OCI-LY3 (cell line): ENCODE measurements around the gene EPN3.

Source experiments
- H2AFZ ChIP-seq: fragments of 200-600, 300-600 bp; shearing (Covaris generic); 2 replicates; pipeline ENCODE4 v1.6.0; 2014; ENCODE audit warnings: antibody characterized with exemption, low read depth, low read length
- H3K27ac ChIP-seq: fragments of 200-600, 300-600 bp; sonication (generic); 2 replicates; pipeline ENCODE4 v1.5.1; 2014; ENCODE audit warnings: mild to moderate bottlenecking, low read length, moderate library complexity, mixed read lengths
- H3K27me3 ChIP-seq: fragments of 200-600, 300-600 bp; sonication (generic); 2 replicates; pipeline ENCODE4 v1.6.1; 2014; ENCODE audit warnings: low read depth, low read length, mixed read lengths
- H3K36me3 ChIP-seq: fragments of 200-600, 300-600 bp; sonication (generic); replicated peaks from 2 replicates; pipeline ENCODE3; 2014; ENCODE audit warnings: low read depth, low read length, mixed read lengths
- H3K4me1 ChIP-seq: fragments of 300-600, 200-600 bp; sonication (generic); 2 replicates; pipeline ENCODE4 v1.6.1; 2014; ENCODE audit warnings: low read length, mixed read lengths
- H3K4me2 ChIP-seq: fragments of 200-600, 300-600 bp; sonication (generic); 2 replicates; pipeline ENCODE4 v1.6.1; 2014; ENCODE audit warnings: low read length, mixed read lengths
- H3K4me3 ChIP-seq: fragments of 300-600, 200-600 bp; sonication (generic); 2 replicates; pipeline ENCODE4 v1.5.1; 2014; ENCODE audit warnings: antibody characterized with exemption, mild to moderate bottlenecking, low read length, moderate library complexity
- H3K79me2 ChIP-seq: fragments of 300-600, 200-600 bp; shearing (Covaris generic); 2 replicates; pipeline ENCODE4 v1.6.1; 2014; ENCODE audit warnings: mild to moderate bottlenecking, low read length, mixed read lengths
- H3K9ac ChIP-seq: fragments of 300-600, 200-600 bp; shearing (Covaris generic); 2 replicates; pipeline ENCODE4 v1.6.0; 2014; ENCODE audit warnings: mild to moderate bottlenecking, low read length, moderate library complexity
- H3K9me3 ChIP-seq: fragments of 200-600, 300-600 bp; shearing (Covaris generic); 2 replicates; pipeline ENCODE4 v1.6.1; 2014; ENCODE audit warnings: low read length, mixed read lengths; ENCODE audit not compliant: insufficient read depth
- H4K20me1 ChIP-seq: fragments of 200-600, 300-600 bp; sonication (generic); 2 replicates; pipeline ENCODE4 v1.6.1; 2016; ENCODE audit warnings: low read length, mixed read lengths; ENCODE audit not compliant: insufficient read depth
- CTCF ChIP-seq: fragments of 200-600, 300-600 bp; sonication (generic); IDR thresholded peaks from 2 replicates; pipeline ENCODE4 v1.5.1; 2014; ENCODE audit warnings: antibody characterized with exemption, low read length, low read depth
- EZH2phosphoT487 ChIP-seq: fragments of 200-600 bp; shearing (Covaris generic); IDR thresholded peaks from 2 replicates; pipeline ENCODE4 v1.6.1; 2018; ENCODE audit warnings: antibody characterized with exemption, mixed run types, low read depth

The EPN3 gene

GRCh38 chr17:50575581-50576210 lies 43.2 kb downstream of the EPN3 start:
- no peak for TF ChIP-seq CTCF
- no peak for TF ChIP-seq EZH2phosphoT487
- Histone ChIP-seq H3K9me3 (no peaks in the 10 kb centered on the region), H3K27me3 (peaks cover 30% of the 10 kb centered on the region)

GRCh38 chr17:50576864-50577263 lies 44.3 kb downstream of the EPN3 start:
- Histone ChIP-seq H3K27ac (no peak overlapping the region), H3K4me3 (no peak overlapping the region), H3K4me2 (no peak overlapping the region), H3K9me3 (no peaks in the 10 kb centered on the region), H3K27me3 (peaks cover 32% of the 10 kb centered on the region), H4K20me1 (no peaks in the 10 kb centered on the region), H3K4me1 (no peaks in the 10 kb centered on the region), H2AFZ (no peak overlapping the region), H3K36me3 (no peaks in the 10 kb centered on the region), H3K9ac (no peak overlapping the region), H3K79me2 (no peaks in the 10 kb centered on the region)
- TF ChIP-seq CTCF: no peak

More at GRCh38 chr17:50575581-50576210, 43.2 kb downstream of the EPN3 start:
- Histone ChIP-seq H3K4me2 (no peak overlapping the region), H3K79me2 (no peaks in the 10 kb centered on the region), H3K36me3 (no peaks in the 10 kb centered on the region), H3K27ac (no peak overlapping the region), H4K20me1 (no peaks in the 10 kb centered on the region), H3K4me1 (no peaks in the 10 kb centered on the region), H3K9ac (no peak overlapping the region), H2AFZ (no peak overlapping the region), H3K4me3 (no peak overlapping the region)

GRCh38 chr17:50577451-50577954 lies 45.0 kb downstream of the EPN3 start:
- no peaks in the 10 kb centered on the region for H3K79me2 ChIP-seq
- H2AFZ ChIP-seq: no peak overlapping the region
- H3K9ac ChIP-seq: no peak overlapping the region
- no peaks in the 10 kb centered on the region for H3K4me1 ChIP-seq
- no peaks in the 10 kb centered on the region for H3K36me3 ChIP-seq
- H3K9me3 ChIP-seq: no peaks in the 10 kb centered on the region
- no peaks in the 10 kb centered on the region for H4K20me1 ChIP-seq
- no peak overlapping the region for H3K4me3 ChIP-seq
- no peak overlapping the region for H3K27ac ChIP-seq
- H3K4me2 ChIP-seq: no peak overlapping the region
- H3K27me3 ChIP-seq: peaks cover 38% of the 10 kb centered on the region
- no peak for TF ChIP-seq EZH2phosphoT487
- no peak for TF ChIP-seq CTCF

GRCh38 chr17:50578173-50578572 lies 45.6 kb downstream of the EPN3 start:
- H3K27me3 ChIP-seq: peaks cover 44% of the 10 kb centered on the region
- H3K4me2 ChIP-seq: no peak overlapping the region
- no peaks in the 10 kb centered on the region for H3K36me3 ChIP-seq

More at GRCh38 chr17:50578173-50578572, 45.6 kb downstream of the EPN3 start:
- Histone ChIP-seq H3K9me3 (no peaks in the 10 kb centered on the region), H2AFZ (no peak overlapping the region), H3K4me1 (no peaks in the 10 kb centered on the region), H3K9ac (no peak overlapping the region), H3K27ac (no peak overlapping the region), H3K79me2 (no peaks in the 10 kb centered on the region), H4K20me1 (no peaks in the 10 kb centered on the region), H3K4me3 (no peak overlapping the region)
- TF ChIP-seq CTCF: no peak
